ENCODE measurements around the gene MFSD8. TPM values are rescaled to one million over a fixed set of nuclear protein-coding genes. Genes with fewer than 3 reads are reported as not detected.
"Not testable (repeated sequence)": the region's sequence is repeated elsewhere in the genome, so short reads cannot be mapped to it uniquely, and the experiment has no call there.

Gene MFSD8
- total RNA-seq, 1 experiment from 2014 or later = 5.5 TPM

- H3K4me1 ChIP-seq; H3K9me3 ChIP-seq (replicated peaks); H3K27me3 ChIP-seq; H3K27ac ChIP-seq; DNase-seq; H3K4me3 ChIP-seq: not testable (repeated sequence)
- H3K36me3 ChIP-seq = peaks cover 38% of the 10 kb centered on the region
Observed at GRCh38 chr4:127899682-127900081, 65.3 kb downstream of the MFSD8 start.

GRCh38 chr4:127896528-127896927 is 68.4 kb downstream of the MFSD8 start:
- no peak overlapping the region for H3K27ac ChIP-seq
- H3K27me3 ChIP-seq = no peaks in the 10 kb centered on the region
- no peak overlapping the region for H3K4me3 ChIP-seq
- no peaks in the 10 kb centered on the region for H3K4me1 ChIP-seq
- no peak for DNase-seq
- H3K9me3 ChIP-seq (replicated peaks) = peaks cover 6% of the 10 kb centered on the region
- H3K36me3 ChIP-seq = peaks cover 67% of the 10 kb centered on the region

DNA sequence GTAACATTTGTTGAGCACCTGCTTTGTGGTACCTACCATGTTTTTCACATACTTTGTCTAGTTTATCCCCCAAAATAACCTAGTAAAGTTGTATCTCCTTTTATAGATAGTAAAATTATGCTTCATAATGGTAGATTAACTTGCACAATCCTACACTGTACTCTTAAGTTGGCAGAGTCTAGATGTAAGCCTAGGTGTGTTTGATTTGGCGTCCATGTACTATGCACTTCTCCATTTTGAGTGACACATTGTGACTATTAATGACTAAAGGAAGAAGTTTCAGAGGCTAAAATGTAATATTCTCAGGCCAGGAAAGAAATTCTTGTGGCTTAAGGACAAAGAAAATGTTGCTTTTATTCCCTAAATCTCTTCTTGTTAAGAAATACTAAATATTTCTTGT is 68.9 kb downstream of the MFSD8 start:
- H3K36me3 ChIP-seq = peaks cover 72% of the 10 kb centered on the region

GRCh38 chr4:127889903-127890302 is 75.1 kb downstream of the MFSD8 start:
- no peak for DNase-seq
- peaks cover 88% of the 10 kb centered on the region for H3K36me3 ChIP-seq
- no peak overlapping the region for H3K27ac ChIP-seq
- H3K4me3 ChIP-seq = no peak overlapping the region
- no peaks in the 10 kb centered on the region for H3K9me3 ChIP-seq (replicated peaks)
- H3K4me1 ChIP-seq = peaks cover 5% of the 10 kb centered on the region; the same call in 1 of the 2 replicates
- no peaks in the 10 kb centered on the region for H3K27me3 ChIP-seq

More for the DNA sequence above, 68.9 kb downstream of the MFSD8 start:
- no peak for DNase-seq
- no peak overlapping the region for H3K27ac ChIP-seq
- peaks cover 6% of the 10 kb centered on the region for H3K9me3 ChIP-seq (replicated peaks)
- H3K4me3 ChIP-seq = no peak overlapping the region
- no peaks in the 10 kb centered on the region for H3K27me3 ChIP-seq
- no peaks in the 10 kb centered on the region for H3K4me1 ChIP-seq

DNA sequence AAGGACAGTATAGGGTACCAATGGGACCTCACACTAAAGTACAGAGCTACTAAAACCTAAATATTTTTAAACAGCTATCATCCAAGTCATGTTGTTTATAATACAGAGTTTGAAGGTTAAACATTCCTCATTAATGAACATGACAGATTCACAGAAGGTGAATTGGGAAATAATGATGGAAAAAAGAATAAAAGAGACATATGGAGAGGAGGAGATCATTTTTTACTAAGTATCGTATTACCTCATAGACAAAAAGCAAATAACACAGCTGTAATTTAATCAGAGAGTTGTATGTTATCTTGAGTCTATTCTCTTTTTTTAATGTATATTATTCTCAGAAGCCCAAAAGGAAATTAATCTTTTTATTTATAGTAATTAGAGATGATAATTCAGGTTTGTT is 76.4 kb downstream of the MFSD8 start:
- Histone ChIP-seq H3K36me3 (peaks cover 89% of the 10 kb centered on the region), H3K27ac (no peak overlapping the region), H3K27me3 (no peaks in the 10 kb centered on the region), H3K9me3 (replicated peaks) (no peaks in the 10 kb centered on the region), H3K4me1 (peaks cover 5% of the 10 kb centered on the region; the same call in 1 of the 2 replicates), H3K4me3 (no peak overlapping the region)
- DNase-seq = no peak

DNA sequence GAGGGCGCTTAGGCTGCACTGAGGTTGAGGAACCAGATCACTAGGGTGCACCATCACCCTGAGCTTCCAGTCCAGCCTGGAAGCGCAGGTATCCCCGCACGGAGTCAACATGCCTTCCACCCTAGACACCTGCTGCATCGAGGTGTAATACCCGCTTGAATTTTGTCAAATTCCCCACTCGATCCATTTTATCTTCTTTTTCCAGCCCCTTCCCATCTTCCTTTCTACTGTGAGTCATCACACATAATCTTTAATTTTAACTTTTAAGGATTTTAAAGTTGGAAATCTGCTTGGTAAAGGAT is 83.5 kb downstream of the MFSD8 start:
- peaks cover 36% of the 10 kb centered on the region for H3K36me3 ChIP-seq
- peak overlapping the region; percentile 96 for H3K27ac ChIP-seq
- no peak for DNase-seq
- H3K9me3 ChIP-seq (replicated peaks) = no peaks in the 10 kb centered on the region
- peak overlapping the region; percentile 91 for H3K4me3 ChIP-seq
- H3K4me1 ChIP-seq = no peaks in the 10 kb centered on the region; the same call in 1 of the 2 replicates
- H3K27me3 ChIP-seq = no peaks in the 10 kb centered on the region

DNA sequence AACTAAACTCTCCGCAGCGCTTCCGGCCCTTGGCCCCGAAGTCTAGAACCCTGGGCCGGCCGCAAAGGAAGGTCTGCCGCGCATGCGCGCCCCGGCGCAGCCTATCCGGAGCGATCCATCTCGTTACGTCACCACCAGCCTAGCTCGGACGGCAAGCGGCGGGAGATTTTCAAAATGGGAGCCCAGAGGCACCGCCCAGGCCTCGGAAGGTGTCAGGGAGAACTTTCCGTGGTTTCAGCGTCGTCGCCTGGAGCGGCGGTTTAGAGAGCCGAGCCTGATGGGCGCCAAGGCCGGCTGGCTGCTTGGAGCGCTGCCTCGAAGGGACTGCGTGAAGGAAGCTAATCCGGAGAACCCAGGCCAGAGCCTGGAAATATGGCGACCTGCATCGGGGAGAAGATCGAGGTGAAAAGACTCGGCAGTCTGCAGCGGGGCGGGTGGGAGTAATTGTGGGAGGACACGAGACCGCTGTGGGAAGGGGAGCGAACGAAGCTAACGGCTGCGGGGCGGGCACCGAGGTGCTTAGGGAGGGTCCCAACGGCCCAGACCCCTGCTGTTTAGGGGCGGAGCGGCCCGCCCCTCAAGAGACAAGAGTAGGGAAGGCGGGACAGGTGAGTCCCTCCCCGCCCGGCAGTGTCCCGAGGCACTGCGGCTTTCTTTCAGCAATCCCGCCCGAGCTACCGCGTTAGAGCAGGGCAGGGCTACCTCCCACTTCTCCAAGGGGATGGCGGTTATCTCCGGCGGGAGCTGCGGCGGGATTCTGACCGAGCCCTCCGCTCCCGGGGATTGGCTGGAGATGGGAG is 84.0 kb downstream of the MFSD8 start, which contains the start of gene PLK4:
Gene PLK4, plus strand, starts transcription at position 131 of the 800 bp plus-strand sequence. Its CDS starts 242 bp downstream, at position 373.
- DNase-seq = peak; percentile 96 to 97
- Histone ChIP-seq H3K4me3 (peak within 1 kb of the TSS; percentile 91), H3K36me3 (peaks cover 31% of the 10 kb centered on the region), H3K27me3 (no peaks in the 10 kb centered on the region), H3K9me3 (replicated peaks) (no peaks in the 10 kb centered on the region), H3K4me1 (no peaks in the 10 kb centered on the region; the same call in 1 of the 2 replicates), H3K27ac (peak within 1 kb of the TSS; percentile 96)

DNA sequence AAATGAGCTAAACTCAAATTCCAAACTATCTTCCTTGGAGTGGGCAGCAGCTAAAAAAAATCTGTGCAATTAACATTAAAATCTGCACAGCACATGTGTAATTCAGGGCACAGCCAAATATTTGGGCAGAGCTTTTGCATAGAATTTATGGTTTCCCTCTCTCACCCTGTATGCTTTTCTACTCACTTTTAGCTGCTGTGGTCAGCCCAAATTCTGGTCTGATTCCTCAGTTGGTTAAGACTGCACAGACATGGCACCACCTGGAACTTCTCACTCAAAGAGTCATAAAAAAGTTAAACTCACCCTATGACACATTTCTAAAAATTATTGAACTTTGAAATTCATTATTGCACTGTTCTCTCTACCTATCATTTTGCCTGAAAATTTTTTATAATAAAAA is 89.2 kb downstream of the MFSD8 start:
- no peaks in the 10 kb centered on the region for H3K9me3 ChIP-seq (replicated peaks)
- H3K27me3 ChIP-seq = no peaks in the 10 kb centered on the region
- H3K4me1 ChIP-seq = no peaks in the 10 kb centered on the region
- no peaks in the 10 kb centered on the region for H3K36me3 ChIP-seq
- H3K4me3 ChIP-seq = no peak overlapping the region
- DNase-seq = no peak
- H3K27ac ChIP-seq = no peak overlapping the region

- H3K4me1 ChIP-seq = no peaks in the 10 kb centered on the region
- DNase-seq = no peak
- no peaks in the 10 kb centered on the region for H3K9me3 ChIP-seq (replicated peaks)
- H3K4me3 ChIP-seq = no peak overlapping the region
- no peaks in the 10 kb centered on the region for H3K27me3 ChIP-seq
- H3K27ac ChIP-seq = no peak overlapping the region
- no peaks in the 10 kb centered on the region for H3K36me3 ChIP-seq
Observed at GRCh38 chr4:127870688-127871087, 94.3 kb downstream of the MFSD8 start.

DNA sequence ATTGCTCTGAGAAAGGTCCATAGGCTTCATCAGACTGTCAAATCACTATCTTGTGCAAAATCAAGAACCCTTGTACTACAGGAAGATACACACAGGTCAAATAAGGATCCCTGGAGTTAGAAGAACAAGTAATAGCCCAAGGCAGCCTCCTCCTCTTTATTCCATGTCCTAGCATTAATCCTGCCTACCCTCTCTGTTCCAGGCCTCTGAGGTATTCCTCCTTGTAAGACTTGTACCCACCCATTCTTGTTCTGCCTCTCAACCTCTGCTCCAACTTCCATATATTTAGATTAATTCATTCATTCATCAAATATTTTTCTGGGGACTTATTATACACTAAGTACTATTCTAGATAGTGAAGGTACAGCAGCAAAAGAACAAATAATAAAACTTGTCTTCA is 94.7 kb downstream of the MFSD8 start:
- H3K27ac ChIP-seq = no peak overlapping the region
- no peaks in the 10 kb centered on the region for H3K4me1 ChIP-seq
- no peak for DNase-seq
- H3K36me3 ChIP-seq = no peaks in the 10 kb centered on the region
- H3K9me3 ChIP-seq (replicated peaks) = no peaks in the 10 kb centered on the region
- H3K4me3 ChIP-seq = no peak overlapping the region
- no peaks in the 10 kb centered on the region for H3K27me3 ChIP-seq

- no peaks in the 10 kb centered on the region for H3K27me3 ChIP-seq
- H3K4me3 ChIP-seq = no peak overlapping the region
- H3K27ac ChIP-seq = no peak overlapping the region
- H3K9me3 ChIP-seq (replicated peaks) = no peaks in the 10 kb centered on the region
- DNase-seq = no peak
- no peaks in the 10 kb centered on the region for H3K36me3 ChIP-seq
- no peaks in the 10 kb centered on the region for H3K4me1 ChIP-seq
Observed at GRCh38 chr4:127868196-127868595, 96.8 kb downstream of the MFSD8 start.

Other genes with a start within 250 kb of the MFSD8 start
- 0.10 TPM in 1 of 2 replicates, not detected in the other for gene SLC25A31, start 234.8 kb downstream of the MFSD8 start, total RNA-seq (2014; rRNA removed; shearing (Covaris generic))
- gene HSPA4L, start 182.9 kb downstream of the MFSD8 start, total RNA-seq (2014; rRNA removed; shearing (Covaris generic)) = 4.7 and 4.8 TPM in 2 replicates
- gene PLK4, start 84.3 kb downstream of the MFSD8 start, total RNA-seq (2014; rRNA removed; shearing (Covaris generic)) = 55.7 and 66.5 TPM in 2 replicates
- 3.1 and 3.6 TPM in 2 replicates for gene ABHD18, start 233 bp upstream of the MFSD8 start, total RNA-seq (2014; rRNA removed; shearing (Covaris generic))
- gene LARP1B, start 96.1 kb upstream of the MFSD8 start, total RNA-seq (2014; rRNA removed; shearing (Covaris generic)) = 26.7 and 31.8 TPM in 2 replicates